ENCODE results near the gene XXYLT1.

DNA sequence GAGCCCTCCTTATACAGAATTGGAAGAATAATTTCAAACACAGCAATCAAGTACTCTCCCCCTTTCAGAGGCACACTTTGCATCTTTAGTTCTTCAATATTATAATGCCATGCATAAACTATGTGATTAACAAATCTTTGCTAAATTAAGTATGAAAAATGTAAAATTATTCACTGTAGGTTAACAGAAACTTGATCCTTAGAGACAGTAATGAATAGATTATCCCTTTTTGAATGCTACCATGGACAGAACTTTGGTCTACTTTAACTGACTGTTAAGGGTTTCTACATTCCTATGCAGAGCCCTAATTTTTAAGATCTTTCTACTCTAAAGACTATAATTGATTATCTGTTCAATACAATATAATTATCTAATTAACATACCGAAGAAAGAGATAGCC lies 25.7 kb upstream of the XXYLT1 start:
- no peak for TF ChIP-seq EZH2phosphoT487 (IDR thresholded peaks at IDR 0.05; ENCODE audit: borderline replicate concordance, low read depth, low read length)
- TF ChIP-seq, protein P1, sequence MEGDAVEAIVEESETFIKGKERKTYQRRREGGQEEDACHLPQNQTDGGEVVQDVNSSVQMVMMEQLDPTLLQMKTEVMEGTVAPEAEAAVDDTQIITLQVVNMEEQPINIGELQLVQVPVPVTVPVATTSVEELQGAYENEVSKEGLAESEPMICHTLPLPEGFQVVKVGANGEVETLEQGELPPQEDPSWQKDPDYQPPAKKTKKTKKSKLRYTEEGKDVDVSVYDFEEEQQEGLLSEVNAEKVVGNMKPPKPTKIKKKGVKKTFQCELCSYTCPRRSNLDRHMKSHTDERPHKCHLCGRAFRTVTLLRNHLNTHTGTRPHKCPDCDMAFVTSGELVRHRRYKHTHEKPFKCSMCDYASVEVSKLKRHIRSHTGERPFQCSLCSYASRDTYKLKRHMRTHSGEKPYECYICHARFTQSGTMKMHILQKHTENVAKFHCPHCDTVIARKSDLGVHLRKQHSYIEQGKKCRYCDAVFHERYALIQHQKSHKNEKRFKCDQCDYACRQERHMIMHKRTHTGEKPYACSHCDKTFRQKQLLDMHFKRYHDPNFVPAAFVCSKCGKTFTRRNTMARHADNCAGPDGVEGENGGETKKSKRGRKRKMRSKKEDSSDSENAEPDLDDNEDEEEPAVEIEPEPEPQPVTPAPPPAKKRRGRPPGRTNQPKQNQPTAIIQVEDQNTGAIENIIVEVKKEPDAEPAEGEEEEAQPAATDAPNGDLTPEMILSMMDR (conservative IDR thresholded peaks at IDR 0.05; ENCODE audit: low read length): no peak

Measured in OCI-LY7 (cell line).